Loucy (cell line): ENCODE measurements around the gene POLR2H.
"Not testable (repeated sequence)": the region's sequence is repeated elsewhere in the genome, so short reads cannot be mapped to it uniquely, and the experiment has no call there.

ENCODE experiments used
- H2AFZ ChIP-seq: fragments of 200-600 bp; sonication (generic); 2 replicates; pipeline ENCODE4 v1.6.0; 2016; ENCODE audit warnings: antibody characterized with exemption, mild to moderate bottlenecking, low read length, moderate library complexity
- H3F3A ChIP-seq: fragments of 200-600 bp; 2 replicates; pipeline ENCODE4 v1.6.0; 2016; ENCODE audit warnings: antibody characterized with exemption, low read depth, mild to moderate bottlenecking
- H3K27me3 ChIP-seq: fragments of 200-600 bp; sonication (generic); 2 replicates; pipeline ENCODE4 v1.6.1; 2014; ENCODE audit warnings: low read length, mild to moderate bottlenecking; ENCODE audit not compliant: insufficient read depth, poor library complexity, severe bottlenecking
- H3K36me3 ChIP-seq: fragments of 200-600 bp; sonication (generic); 2 replicates; pipeline ENCODE4 v1.6.1; 2016; ENCODE audit warnings: low read length; ENCODE audit not compliant: insufficient read depth
- H3K4me1 ChIP-seq: fragments of 200-600 bp; sonication (generic); 2 replicates; pipeline ENCODE4 v1.5.1; 2014; ENCODE audit warnings: low read length, mild to moderate bottlenecking; ENCODE audit not compliant: insufficient read depth, poor library complexity, severe bottlenecking
- H3K4me2 ChIP-seq: fragments of 200-600 bp; sonication (generic); 2 replicates; pipeline ENCODE4 v1.6.0; 2014; ENCODE audit warnings: antibody characterized with exemption, low read length, low read depth, mild to moderate bottlenecking; ENCODE audit not compliant: poor library complexity, severe bottlenecking
- H3K4me3 ChIP-seq: fragments of 200-600 bp; sonication (generic); 2 replicates; pipeline ENCODE4 v1.5.1; 2014; ENCODE audit warnings: low read length, mild to moderate bottlenecking, mixed read lengths; ENCODE audit not compliant: poor library complexity, severe bottlenecking
- H3K79me2 ChIP-seq: fragments of 200-600 bp; sonication (generic); 2 replicates; pipeline ENCODE4 v1.6.1; 2014; ENCODE audit warnings: low read length; ENCODE audit not compliant: insufficient read depth
- H3K9ac ChIP-seq: fragments of 200-600 bp; sonication (generic); 2 replicates; pipeline ENCODE4 v1.6.0; 2014; ENCODE audit warnings: mild to moderate bottlenecking, low read depth, low read length, moderate library complexity; ENCODE audit not compliant: poor library complexity, severe bottlenecking
- H3K9me2 ChIP-seq: fragments of 200-600 bp; sonication (generic); replicated peaks from 2 replicates; pipeline ENCODE4 v1.6.1; 2016; ENCODE audit warnings: low read depth, low read length, mixed read lengths
- H3K9me3 ChIP-seq: fragments of 200-600 bp; sonication (generic); 2 replicates; pipeline ENCODE4 v1.6.1; 2014; ENCODE audit warnings: mild to moderate bottlenecking, antibody characterized with exemption, low read length, low read depth; ENCODE audit not compliant: insufficient read depth
- H4K20me1 ChIP-seq: fragments of 200-600 bp; sonication (generic); 2 replicates; pipeline ENCODE4 v1.6.0; 2014; ENCODE audit warnings: antibody characterized with exemption, low read length, mild to moderate bottlenecking; ENCODE audit not compliant: insufficient read depth, poor library complexity, severe bottlenecking
- CTCF ChIP-seq: fragments of 200-600 bp; sonication (generic); conservative IDR thresholded peaks from 2 replicates; pipeline ENCODE4 v1.5.1; 2014; ENCODE audit warnings: mild to moderate bottlenecking, antibody characterized with exemption, low read length
- EZH2phosphoT487 ChIP-seq: fragments of 200-600 bp; IDR thresholded peaks from 2 replicates; pipeline ENCODE4 v1.6.1; 2018; ENCODE audit warnings: antibody characterized with exemption, mild to moderate bottlenecking, moderate library complexity, borderline replicate concordance

Gene POLR2H

GRCh38 chr3:184339001-184339400 lies 22.5 kb upstream of the POLR2H start:
- Histone ChIP-seq H4K20me1 (peaks cover 10% of the 10 kb centered on the region), H3K36me3 (peaks cover 17% of the 10 kb centered on the region; the same call in 1 of the 2 replicates), H3K4me3 (no peak overlapping the region), H3K9me3 (no peaks in the 10 kb centered on the region), H3K9me2 (no peaks in the 10 kb centered on the region), H3K79me2 (no peaks in the 10 kb centered on the region), H3K27me3 (no peaks in the 10 kb centered on the region), H3K4me2 (no peak overlapping the region), H3K4me1 (peaks cover 7% of the 10 kb centered on the region), H2AFZ (no peak overlapping the region), H3F3A (no peaks in the 10 kb centered on the region), H3K9ac (no peak overlapping the region)
- TF ChIP-seq EZH2phosphoT487 (no peak), CTCF (no peak)

- H3K79me2 ChIP-seq, H3K4me1 ChIP-seq, H3K9ac ChIP-seq, H3K4me2 ChIP-seq, H3K27me3 ChIP-seq, H3K4me3 ChIP-seq, H4K20me1 ChIP-seq, H3K9me3 ChIP-seq, H3K9me2 ChIP-seq, H2AFZ ChIP-seq, H3F3A ChIP-seq: not testable (repeated sequence)
- peaks cover 11% of the 10 kb centered on the region; the same call in 1 of the 2 replicates for H3K36me3 ChIP-seq
These were observed 21.9 kb upstream of the POLR2H start for GRCh38 chr3:184339451-184340135.

DNA sequence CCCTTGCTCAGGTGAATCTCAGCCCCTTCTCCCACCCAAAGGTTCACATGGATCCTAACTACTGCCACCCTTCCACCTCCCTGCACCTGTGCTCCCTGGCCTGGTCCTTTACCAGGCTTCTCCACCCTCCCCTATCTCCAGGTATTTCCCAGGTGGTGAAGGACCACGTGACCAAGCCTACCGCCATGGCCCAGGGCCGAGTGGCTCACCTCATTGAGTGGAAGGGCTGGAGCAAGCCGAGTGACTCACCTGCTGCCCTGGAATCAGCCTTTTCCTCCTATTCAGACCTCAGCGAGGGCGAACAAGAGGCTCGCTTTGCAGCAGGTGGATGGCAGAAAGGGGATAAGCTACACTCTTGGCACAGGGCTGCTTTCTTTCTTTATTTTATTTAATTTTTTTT lies 19.6 kb upstream of the POLR2H start:
- Histone ChIP-seq H3K9me2 (no peaks in the 10 kb centered on the region), H3K4me3 (no peak overlapping the region), H2AFZ (no peak overlapping the region), H3K9me3 (no peaks in the 10 kb centered on the region), H3F3A (no peaks in the 10 kb centered on the region), H3K36me3 (no peaks in the 10 kb centered on the region), H3K4me1 (peaks cover 7% of the 10 kb centered on the region), H4K20me1 (no peaks in the 10 kb centered on the region), H3K4me2 (no peak overlapping the region), H3K27me3 (no peaks in the 10 kb centered on the region), H3K9ac (no peak overlapping the region), H3K79me2 (no peaks in the 10 kb centered on the region)
- no peak for TF ChIP-seq CTCF
- TF ChIP-seq EZH2phosphoT487 = no peak
